Kidney (tissue), 14 donors: ENCODE data around the gene HNRNPAB. TPM values are rescaled to one million over a fixed set of nuclear protein-coding genes. Genes with fewer than 3 reads are reported as not detected.

ENCODE experiments used
- DNase-seq, 5 donors: peaks; one replicate each; pipeline ENCODE4 v3.0.0-alpha.2; 2013 to 2020
- FAIRE-seq: peaks from 2 replicates; lab custom pipeline; 2012; peaks lifted over from hg19 to GRCh38; lab: Jason Lieb, UNC
- H3K27ac ChIP-seq, 2 donors: one replicate each; pipeline ENCODE4 v1.7.0; 2013; ENCODE audit warnings: low read depth in 2 of 2, low read length in 2 of 2, inconsistent platforms in 1 of 2
- H3K27me3 ChIP-seq: one replicate; pipeline ENCODE4 v1.7.1; 2013; ENCODE audit warnings: low read length, inconsistent platforms; ENCODE audit not compliant: control insufficient read depth, insufficient read depth
- H3K36me3 ChIP-seq, 3 donors: one replicate each; pipeline versions ENCODE4 v1.7.0 to v1.7.1; 2013; ENCODE audit warnings: low read length in 3 of 3, control low read depth in 1 of 3, inconsistent platforms in 1 of 3; ENCODE audit not compliant: insufficient read depth in 3 of 3, control insufficient read depth in 2 of 3
- H3K4me1 ChIP-seq, 3 donors: one replicate each; pipeline versions ENCODE4 v1.7.0 to v1.7.1; 2013; ENCODE audit warnings: low read length in 3 of 3, inconsistent platforms in 1 of 3, low read depth in 1 of 3; ENCODE audit not compliant: control insufficient read depth in 2 of 3, insufficient read depth in 2 of 3
- H3K4me3 ChIP-seq, 3 donors: one replicate each; pipeline versions ENCODE4 v1.7.0 to v1.8.1; 2013; ENCODE audit warnings: low read length in 3 of 3, control low read depth in 1 of 3, inconsistent platforms in 1 of 3
- H3K9ac ChIP-seq, 3 donors: one replicate each; pipeline versions ENCODE4 v1.7.0 to v1.7.1; 2013; ENCODE audit warnings: low read length in 3 of 3, control low read depth in 1 of 3, inconsistent platforms in 1 of 3
- H3K9me3 ChIP-seq, 3 donors: one replicate each; pipeline versions ENCODE4 v1.7.0 to v1.7.1; 2013; ENCODE audit warnings: low read length in 3 of 3, control low read depth in 1 of 3, inconsistent platforms in 1 of 3; ENCODE audit not compliant: control insufficient read depth in 2 of 3, insufficient read depth in 1 of 3
- intact Hi-C: fragments of 100-400 bp; cut with DNase I; formaldehyde crosslinking; loops from one replicate; pipeline ENCODE4 v1.11.1; 2022
- polyA plus RNA-seq: library from polyadenylated mRNA; stranded (reverse); fragments of 350-450 nt; fragmentation: Illumina TruSeq; extraction: RNeasy Lipid Tissue Mini Kit (QIAGEN cat#74804); gene quantifications from one replicate; pipeline ENCODE4 v1.2.3, GENCODE V29; 2014; ENCODE audit warnings: low read depth, low replicate concordance; ENCODE audit not compliant: insufficient read depth
- total RNA-seq: library from RNA; stranded (reverse); fragmentation: NEBNext Ultra II Directional; extraction: Animal tissue kit (Norgen Biotek cat#: 25700); gene quantifications from one replicate; pipeline ENCODE4 v1.2.1, GENCODE V29; 2021
- TF ChIP-seq, protein P1 (sequence below): IDR thresholded peaks from 3 replicates; pipeline ENCODE4 v1.5.1; 2012; ENCODE audit warnings: mild to moderate bottlenecking, moderate library complexity, borderline replicate concordance; ENCODE audit not compliant: insufficient read depth; ENCODE audit errors: extremely low read depth
- donor health status: control.
- donor health status: control.
- donor health status: control.
- donor health status: control.
- donor health status: control.
- donor health status: DM: yes; HTN: yes; CAD: no.
- donor health status: Normal renal cell carcinoma (clear cell type).

HNRNPAB gene
- total and polyA plus RNA-seq, 2 donors from 2014 or later = 81.8 to 130 TPM

DNA sequence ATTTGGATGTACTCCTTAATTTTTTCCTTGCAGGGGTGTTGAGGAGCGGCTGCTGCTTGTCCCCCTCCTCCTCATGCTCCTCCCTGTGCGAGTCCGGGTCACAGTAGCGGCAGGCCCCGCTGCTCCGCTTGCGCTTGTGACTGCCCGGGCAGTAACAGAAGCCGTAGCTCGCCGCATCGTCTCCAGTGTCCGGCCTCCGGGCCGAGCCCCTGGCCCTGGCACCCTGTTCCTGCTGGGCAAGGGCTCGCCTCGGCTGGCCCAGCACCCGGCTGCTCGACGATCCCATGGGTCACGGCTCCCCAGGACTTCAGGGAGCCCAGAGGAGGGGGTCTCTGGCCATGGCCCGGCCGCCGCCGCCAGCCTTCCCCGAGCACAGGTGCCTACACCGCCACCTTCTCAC, 17.3 kb upstream of the HNRNPAB start, which contains the start of gene GMCL2:
TSS of gene GMCL2 (minus strand) at position 358 of the 400 bp plus-strand sequence. CDS start at position 286, 72 bp downstream.
- Histone ChIP-seq H3K9me3 (no peaks in the 10 kb centered on the region), H3K4me1 (no peaks in the 10 kb centered on the region), H3K9ac (no peak within 1 kb of the TSS), H3K36me3 (no peaks in the 10 kb centered on the region), H3K27ac (no peak within 1 kb of the TSS), H3K27me3 (no peaks in the 10 kb centered on the region), H3K4me3 (no peak within 1 kb of the TSS)
- TF ChIP-seq, protein P1, sequence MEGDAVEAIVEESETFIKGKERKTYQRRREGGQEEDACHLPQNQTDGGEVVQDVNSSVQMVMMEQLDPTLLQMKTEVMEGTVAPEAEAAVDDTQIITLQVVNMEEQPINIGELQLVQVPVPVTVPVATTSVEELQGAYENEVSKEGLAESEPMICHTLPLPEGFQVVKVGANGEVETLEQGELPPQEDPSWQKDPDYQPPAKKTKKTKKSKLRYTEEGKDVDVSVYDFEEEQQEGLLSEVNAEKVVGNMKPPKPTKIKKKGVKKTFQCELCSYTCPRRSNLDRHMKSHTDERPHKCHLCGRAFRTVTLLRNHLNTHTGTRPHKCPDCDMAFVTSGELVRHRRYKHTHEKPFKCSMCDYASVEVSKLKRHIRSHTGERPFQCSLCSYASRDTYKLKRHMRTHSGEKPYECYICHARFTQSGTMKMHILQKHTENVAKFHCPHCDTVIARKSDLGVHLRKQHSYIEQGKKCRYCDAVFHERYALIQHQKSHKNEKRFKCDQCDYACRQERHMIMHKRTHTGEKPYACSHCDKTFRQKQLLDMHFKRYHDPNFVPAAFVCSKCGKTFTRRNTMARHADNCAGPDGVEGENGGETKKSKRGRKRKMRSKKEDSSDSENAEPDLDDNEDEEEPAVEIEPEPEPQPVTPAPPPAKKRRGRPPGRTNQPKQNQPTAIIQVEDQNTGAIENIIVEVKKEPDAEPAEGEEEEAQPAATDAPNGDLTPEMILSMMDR = no peak
- intact Hi-C loops = no loop called here
- DNase-seq (no peak), FAIRE-seq (no peak)

DNA sequence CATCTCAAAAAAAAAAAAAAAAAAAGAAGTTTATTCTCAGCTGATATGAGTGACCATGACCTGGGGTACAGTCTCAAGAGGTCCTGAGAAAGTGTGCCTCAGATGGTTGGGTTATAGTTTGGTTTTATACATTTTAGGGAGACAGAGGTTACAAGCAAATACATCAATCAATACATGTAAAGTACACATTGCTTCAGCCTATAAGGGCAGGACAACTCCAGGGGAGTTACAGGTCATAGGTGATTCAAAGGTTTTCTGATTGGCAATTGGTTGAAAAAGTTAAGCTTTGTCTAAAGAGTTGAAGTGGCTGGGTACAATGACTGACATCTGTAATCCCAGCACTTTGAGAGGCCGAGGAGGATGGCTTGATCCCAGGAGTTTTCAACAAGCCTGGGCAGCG, 14.9 kb upstream of the HNRNPAB start:
- no peaks in the 10 kb centered on the region for H3K36me3 ChIP-seq
- H3K4me3 ChIP-seq = no peak overlapping the region
- no peak overlapping the region for H3K27ac ChIP-seq
- no peak overlapping the region for H3K9ac ChIP-seq
- intact Hi-C loops = no loop called here
- H3K4me1 ChIP-seq = no peaks in the 10 kb centered on the region
- FAIRE-seq (no peak), DNase-seq (no peak)
- no peaks in the 10 kb centered on the region for H3K9me3 ChIP-seq
- TF ChIP-seq, protein P1 = no peak
- H3K27me3 ChIP-seq = no peaks in the 10 kb centered on the region

DNA sequence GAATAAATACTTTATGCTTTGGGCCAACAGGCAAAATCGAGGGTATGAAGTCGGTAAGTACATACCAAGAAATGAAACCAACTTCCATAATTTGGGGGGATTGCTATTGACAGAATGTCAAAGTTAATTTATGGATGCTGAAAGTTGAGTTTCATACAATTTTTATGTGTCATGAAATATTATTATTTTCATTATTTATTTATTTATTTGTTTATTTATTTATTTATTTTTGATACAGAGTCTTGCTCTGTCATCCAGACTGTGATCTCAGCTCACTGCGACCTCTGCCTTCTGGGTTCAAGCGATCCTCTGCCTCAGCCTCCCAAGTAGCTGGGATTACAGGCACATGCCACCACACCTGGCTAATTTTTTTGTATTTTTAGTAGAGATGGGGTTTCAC, 12.7 kb upstream of the HNRNPAB start:
- H3K36me3 ChIP-seq = no peaks in the 10 kb centered on the region
- no peak overlapping the region for H3K27ac ChIP-seq
- no peaks in the 10 kb centered on the region for H3K9me3 ChIP-seq
- intact Hi-C loops = no loop called here
- H3K27me3 ChIP-seq = no peaks in the 10 kb centered on the region
- H3K4me1 ChIP-seq = no peaks in the 10 kb centered on the region
- H3K4me3 ChIP-seq = no peak overlapping the region
- no peak for FAIRE-seq
- no peak for DNase-seq
- H3K9ac ChIP-seq = no peak overlapping the region
- TF ChIP-seq, protein P1 = no peak

DNA sequence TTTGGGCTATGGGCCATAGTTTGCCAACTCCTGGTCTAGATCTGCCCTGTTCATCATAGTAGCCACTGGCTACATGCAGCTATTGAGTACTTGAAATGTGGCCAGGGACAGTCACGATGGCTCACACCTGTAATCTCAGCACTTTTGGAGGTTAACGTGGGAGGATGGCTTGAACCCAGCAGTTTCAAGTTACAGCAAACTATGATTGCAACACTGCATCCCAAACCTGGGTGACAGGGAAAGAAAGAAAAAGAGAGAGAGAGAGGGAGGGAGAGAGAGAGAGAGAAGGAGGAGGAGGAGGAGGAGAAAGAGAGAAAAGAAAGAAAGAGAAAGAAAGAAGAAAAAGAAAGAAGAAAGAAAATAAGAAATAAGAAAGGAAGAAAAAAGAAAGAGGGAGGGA, 12.1 kb upstream of the HNRNPAB start:
- no peak overlapping the region for H3K4me3 ChIP-seq
- no peak for DNase-seq
- no peaks in the 10 kb centered on the region for H3K36me3 ChIP-seq
- no peaks in the 10 kb centered on the region for H3K9me3 ChIP-seq
- no peaks in the 10 kb centered on the region for H3K27me3 ChIP-seq
- no peak overlapping the region for H3K9ac ChIP-seq
- TF ChIP-seq, protein P1 = no peak
- FAIRE-seq = no peak
- no peak overlapping the region for H3K27ac ChIP-seq
- intact Hi-C loops = no loop called here
- no peaks in the 10 kb centered on the region for H3K4me1 ChIP-seq
